A549 (cell line): ENCODE measurements around the gene IFFO2.

Experiments used
- CTCF ChIP-seq: fragments of >200 bp; sonication (Bioruptor Twin); formaldehyde crosslinking; IDR thresholded peaks from 3 replicates; pipeline ENCODE4 v1.5.1; 2016
- EP300 ChIP-seq, 2 experiments: fragments of >200 bp; sonication (Bioruptor Twin); formaldehyde crosslinking; IDR thresholded peaks; 2 replicates in 1 of 2; 3 replicates in 1 of 2; pipeline ENCODE4 v1.6.1; 2016 to 2017
- HMGXB4 ChIP-seq: fragments of 250-450 bp; sonication (Bioruptor Pico); IDR thresholded peaks from 2 replicates; pipeline ENCODE4 v1.5.0; 2021; ENCODE audit warnings: mild to moderate bottlenecking, moderate library complexity, borderline replicate concordance
- MAX ChIP-seq: IDR thresholded peaks from 2 replicates; pipeline ENCODE4 v1.6.1; 2012
- MAZ ChIP-seq: fragments of 150-350 bp; IDR thresholded peaks from 2 replicates; pipeline ENCODE4 v1.6.1; 2014; ENCODE audit warnings: antibody characterized with exemption, low read depth, low read length, borderline replicate concordance
- NR3C1 ChIP-seq: fragments of >200 bp; sonication (Bioruptor Twin); formaldehyde crosslinking; IDR thresholded peaks from 3 replicates; pipeline ENCODE4 v1.6.1; 2017
- PBX3 ChIP-seq: IDR thresholded peaks from 2 replicates; pipeline ENCODE4 v1.6.1; 2012
- POLR2A ChIP-seq: IDR thresholded peaks from 2 replicates; pipeline ENCODE4 v1.6.1; 2012; ENCODE audit warnings: mild to moderate bottlenecking, low read length
- RCOR1 ChIP-seq: fragments of 150-350 bp; IDR thresholded peaks from 2 replicates; pipeline ENCODE4 v1.6.1; 2014; ENCODE audit warnings: antibody characterized with exemption, low read length, low read depth
- RFX5 ChIP-seq: fragments of 450-650 bp; IDR thresholded peaks from 2 replicates; pipeline ENCODE4 v1.7.1; 2014; ENCODE audit warnings: antibody characterized with exemption, mild to moderate bottlenecking, moderate library complexity
- SMC3 ChIP-seq: fragments of >200 bp; sonication (Bioruptor Twin); formaldehyde crosslinking; IDR thresholded peaks from 3 replicates; pipeline ENCODE4 v1.6.1; 2018; ENCODE audit warnings: inconsistent platforms
- ZC3H11A ChIP-seq: fragments of 450-650 bp; IDR thresholded peaks from 2 replicates; pipeline ENCODE4 v1.6.1; 2014; ENCODE audit warnings: antibody characterized with exemption, mild to moderate bottlenecking

- TF ChIP-seq CTCF (no peak), HMGXB4 (no peak), MAX (no peak), EP300 (IDR thresholded peaks at IDR 0.05) (no peak), POLR2A (no peak), RCOR1 (no peak), SMC3 (no peak), PBX3 (no peak), MAZ (no peak), NR3C1 (no peak), ZC3H11A (no peak), RFX5 (no peak)
Measured at GRCh38 chr1:18943914-18944572, 12.4 kb downstream of the IFFO2 start.
